MM.1S (cell line): ENCODE data around the gene TAS2R5.
"Not testable (repeated sequence)": the region's sequence is repeated elsewhere in the genome, so short reads cannot be mapped to it uniquely, and the experiment has no call there.

Source experiments
- DNase-seq: peaks from one replicate; pipeline ENCODE4 v3.0.0-alpha.2; 2015
- H2AFZ ChIP-seq: fragments of 300-600 bp; sonication (generic); 2 replicates; pipeline ENCODE4 v1.6.0; 2016; ENCODE audit warnings: antibody characterized with exemption, low read length
- H3F3A ChIP-seq: fragments of 300-600 bp; sonication (generic); 2 replicates; pipeline ENCODE4 v1.6.1; 2016; ENCODE audit warnings: mild to moderate bottlenecking, antibody characterized with exemption, low read length, moderate library complexity, mixed read lengths; ENCODE audit not compliant: insufficient read depth
- H3K27ac ChIP-seq: fragments of 300-600 bp; sonication (generic); 2 replicates; pipeline ENCODE4 v1.5.1; 2016; ENCODE audit warnings: mild to moderate bottlenecking, low read length
- H3K27me3 ChIP-seq: fragments of 300-600 bp; sonication (generic); replicated peaks from 2 replicates; pipeline ENCODE4 v1.6.0; 2016; ENCODE audit warnings: low read length; ENCODE audit not compliant: insufficient read depth
- H3K36me3 ChIP-seq: fragments of 300-600 bp; sonication (generic); replicated peaks from 2 replicates; pipeline ENCODE4 v1.6.1; 2016; ENCODE audit warnings: mild to moderate bottlenecking, low read length, mixed read lengths; ENCODE audit not compliant: insufficient read depth
- H3K4me1 ChIP-seq: fragments of 300-600 bp; sonication (generic); 2 replicates; pipeline ENCODE4 v1.6.1; 2016; ENCODE audit warnings: low read length, mixed read lengths
- H3K4me2 ChIP-seq: fragments of 300-600 bp; sonication (generic); 2 replicates; pipeline ENCODE4 v1.6.0; 2016; ENCODE audit warnings: low read depth, low read length
- H3K4me3 ChIP-seq: fragments of 300-600 bp; sonication (generic); 2 replicates; pipeline ENCODE4 v1.5.1; 2016; ENCODE audit warnings: low read length, mixed read lengths
- H3K79me2 ChIP-seq: fragments of 300-600 bp; sonication (generic); 2 replicates; pipeline ENCODE4 v1.6.1; 2016; ENCODE audit warnings: mixed run types, low read length, mixed read lengths
- H3K9ac ChIP-seq: fragments of 300-600 bp; sonication (generic); 2 replicates; pipeline ENCODE4 v1.6.1; 2016; ENCODE audit warnings: low read length, mixed read lengths
- H3K9me2 ChIP-seq: fragments of 300-600 bp; sonication (generic); replicated peaks from 2 replicates; pipeline ENCODE4 v1.6.1; 2016; ENCODE audit warnings: mild to moderate bottlenecking, low read length, mixed read lengths; ENCODE audit not compliant: insufficient read depth
- H3K9me3 ChIP-seq: fragments of 300-600 bp; sonication (generic); replicated peaks from 2 replicates; pipeline ENCODE4 v1.6.1; 2016; ENCODE audit warnings: mild to moderate bottlenecking, low read length, mixed read lengths; ENCODE audit not compliant: insufficient read depth
- H4K20me1 ChIP-seq: fragments of 300-600 bp; sonication (generic); 2 replicates; pipeline ENCODE4 v1.6.1; 2016; ENCODE audit warnings: mild to moderate bottlenecking, low read length, moderate library complexity, mixed read lengths; ENCODE audit not compliant: insufficient read depth
- EZH2 ChIP-seq: fragments of 300-600 bp; sonication (generic); optimal IDR thresholded peaks from 2 replicates; pipeline ENCODE3; 2017; ENCODE audit warnings: low read depth, mild to moderate bottlenecking, antibody characterized with exemption, low read length, mixed read lengths
- EZH2phosphoT487 ChIP-seq: fragments of 300-600 bp; sonication (generic); IDR thresholded peaks from 2 replicates; pipeline ENCODE4 v1.6.1; 2018; ENCODE audit warnings: antibody characterized with exemption, low read length
- TF ChIP-seq, protein P1 (sequence below): fragments of 300-600 bp; sonication (generic); IDR thresholded peaks from 2 replicates; pipeline ENCODE4 v1.5.1; 2016; ENCODE audit warnings: antibody characterized with exemption, low read length, mixed read lengths

The TAS2R5 gene

DNA sequence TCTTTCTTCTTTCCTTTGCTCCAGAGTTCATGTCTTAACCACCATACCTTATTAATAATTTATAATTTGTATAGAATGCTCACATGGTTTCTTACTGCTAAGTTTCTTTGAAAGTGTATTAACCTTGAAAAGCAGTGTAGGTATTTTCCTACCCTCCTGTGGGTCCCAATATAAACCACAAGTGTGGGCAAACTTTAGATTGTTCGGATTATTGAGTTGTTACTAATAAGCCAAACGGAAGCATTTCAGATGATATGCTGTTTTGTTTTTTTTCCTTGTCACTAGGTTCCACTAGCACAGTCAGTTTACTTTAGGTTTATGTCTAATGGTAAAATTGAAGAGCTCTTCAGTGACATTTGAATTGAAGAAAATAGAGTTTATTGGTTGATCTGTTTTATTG is 41.6 kb upstream of the TAS2R5 start:
- Histone ChIP-seq H3F3A (no peaks in the 10 kb centered on the region; the same call in 1 of the 2 replicates), H3K9me2 (no peaks in the 10 kb centered on the region), H3K4me2 (no peak overlapping the region), H4K20me1 (no peaks in the 10 kb centered on the region), H3K9ac (no peak overlapping the region), H3K79me2 (0 out of 2 replicates have a peak, but pooled peaks cover 5% of the 10 kb centered on the region), H3K4me3 (no peak overlapping the region), H3K36me3 (peaks cover 51% of the 10 kb centered on the region), H3K4me1 (no peaks in the 10 kb centered on the region), H2AFZ (no peak overlapping the region), H3K9me3 (no peaks in the 10 kb centered on the region), H3K27me3 (no peaks in the 10 kb centered on the region), H3K27ac (no peak overlapping the region)
- no peak for DNase-seq
- TF ChIP-seq EZH2phosphoT487 (no peak), EZH2 (no peak)
- TF ChIP-seq, protein P1, sequence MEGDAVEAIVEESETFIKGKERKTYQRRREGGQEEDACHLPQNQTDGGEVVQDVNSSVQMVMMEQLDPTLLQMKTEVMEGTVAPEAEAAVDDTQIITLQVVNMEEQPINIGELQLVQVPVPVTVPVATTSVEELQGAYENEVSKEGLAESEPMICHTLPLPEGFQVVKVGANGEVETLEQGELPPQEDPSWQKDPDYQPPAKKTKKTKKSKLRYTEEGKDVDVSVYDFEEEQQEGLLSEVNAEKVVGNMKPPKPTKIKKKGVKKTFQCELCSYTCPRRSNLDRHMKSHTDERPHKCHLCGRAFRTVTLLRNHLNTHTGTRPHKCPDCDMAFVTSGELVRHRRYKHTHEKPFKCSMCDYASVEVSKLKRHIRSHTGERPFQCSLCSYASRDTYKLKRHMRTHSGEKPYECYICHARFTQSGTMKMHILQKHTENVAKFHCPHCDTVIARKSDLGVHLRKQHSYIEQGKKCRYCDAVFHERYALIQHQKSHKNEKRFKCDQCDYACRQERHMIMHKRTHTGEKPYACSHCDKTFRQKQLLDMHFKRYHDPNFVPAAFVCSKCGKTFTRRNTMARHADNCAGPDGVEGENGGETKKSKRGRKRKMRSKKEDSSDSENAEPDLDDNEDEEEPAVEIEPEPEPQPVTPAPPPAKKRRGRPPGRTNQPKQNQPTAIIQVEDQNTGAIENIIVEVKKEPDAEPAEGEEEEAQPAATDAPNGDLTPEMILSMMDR = no peak

DNA sequence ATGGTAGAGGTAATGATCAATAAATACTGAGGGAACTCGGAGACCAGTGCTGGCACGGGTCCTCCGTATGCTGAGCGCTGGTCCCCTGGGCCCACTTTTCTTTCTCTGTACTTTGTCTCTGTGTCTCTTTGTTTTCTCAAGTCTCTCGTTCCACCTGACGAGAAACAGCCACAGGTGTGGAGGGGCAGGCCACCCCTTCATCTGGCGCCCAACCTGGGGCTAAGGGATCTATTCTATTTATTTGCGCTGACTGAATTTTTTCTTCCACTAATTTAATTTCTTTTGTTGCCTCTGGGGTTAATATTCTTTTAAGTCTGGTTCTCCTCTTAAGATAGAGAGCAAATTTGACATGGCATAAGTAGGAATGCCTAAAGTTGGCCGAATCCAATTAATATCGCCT is 38.1 kb upstream of the TAS2R5 start:
- peaks cover 35% of the 10 kb centered on the region for H3K36me3 ChIP-seq
- DNase-seq = peak; percentile 12
- H3K79me2 ChIP-seq, H3K9me3 ChIP-seq, H3K4me1 ChIP-seq, H3K4me2 ChIP-seq, H4K20me1 ChIP-seq, H3K9ac ChIP-seq, H3K27me3 ChIP-seq, H3K9me2 ChIP-seq, H3K27ac ChIP-seq, H3F3A ChIP-seq, H2AFZ ChIP-seq, H3K4me3 ChIP-seq: not testable (repeated sequence)

DNA sequence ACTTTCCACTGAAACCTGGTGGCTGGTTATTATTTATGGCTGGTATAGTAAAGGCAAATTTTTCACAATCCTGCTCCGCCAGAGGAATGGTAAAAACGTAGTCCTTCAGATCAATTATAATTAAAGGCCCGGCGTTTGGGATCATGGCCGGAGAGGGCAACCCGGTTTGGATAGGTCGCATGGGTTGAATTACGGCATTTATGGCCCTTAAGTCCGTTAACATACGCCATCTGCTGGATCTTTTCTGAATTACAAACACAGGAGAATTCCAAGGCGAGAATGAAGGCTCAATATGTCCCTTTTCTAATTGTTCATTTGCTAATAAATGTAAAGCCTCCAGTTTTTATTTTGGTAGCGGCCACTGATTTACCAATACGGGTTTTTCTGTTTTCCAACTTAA is 37.4 kb upstream of the TAS2R5 start:
- Histone ChIP-seq H3F3A (no peaks in the 10 kb centered on the region), H4K20me1 (no peaks in the 10 kb centered on the region), H3K4me3 (no peak overlapping the region), H3K27me3 (no peaks in the 10 kb centered on the region), H3K79me2 (no peaks in the 10 kb centered on the region), H3K27ac (no peak overlapping the region), H3K4me2 (no peak overlapping the region), H3K9me2 (no peaks in the 10 kb centered on the region), H3K9me3 (no peaks in the 10 kb centered on the region), H3K4me1 (no peaks in the 10 kb centered on the region), H3K9ac (no peak overlapping the region), H3K36me3 (peaks cover 35% of the 10 kb centered on the region), H2AFZ (no peak overlapping the region)
- no peak for TF ChIP-seq EZH2
- TF ChIP-seq, protein P1 = peak; percentile 52
- peak; percentile 20 for DNase-seq

DNA sequence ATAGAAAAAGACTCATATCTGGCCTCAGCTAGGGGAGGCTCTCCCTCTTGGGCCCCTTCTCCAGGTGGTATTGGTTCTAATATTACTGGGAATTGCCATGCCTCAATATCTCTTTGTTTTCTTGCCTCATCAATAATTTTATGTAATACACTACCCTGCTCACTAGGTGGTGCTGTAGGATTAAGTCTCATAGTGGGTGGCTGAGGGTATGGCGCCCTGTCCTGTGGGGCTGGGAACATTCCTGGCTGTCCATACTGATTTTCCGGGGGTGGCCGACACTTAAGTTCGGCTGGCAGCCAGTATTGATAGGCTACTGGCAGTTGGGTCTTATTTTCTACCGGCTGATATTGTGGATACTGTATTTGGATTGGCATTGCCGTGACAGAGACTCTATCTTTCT is 35.1 kb upstream of the TAS2R5 start:
- peaks cover 22% of the 10 kb centered on the region for H3K36me3 ChIP-seq
- DNase-seq = peak; percentile 25
- H2AFZ ChIP-seq = no peak overlapping the region

More for the DNA sequence above, 35.1 kb upstream of the TAS2R5 start:
- H3K27ac ChIP-seq = no peak overlapping the region
- no peaks in the 10 kb centered on the region for H3K9me3 ChIP-seq
- TF ChIP-seq, protein P1 = peak; percentile 69
- TF ChIP-seq EZH2phosphoT487 = no peak
- TF ChIP-seq EZH2 = no peak
- no peaks in the 10 kb centered on the region for H3K79me2 ChIP-seq
- no peak overlapping the region for H3K4me3 ChIP-seq
- H3K4me1 ChIP-seq = no peaks in the 10 kb centered on the region
- H3K4me2 ChIP-seq = no peak overlapping the region
- H3F3A ChIP-seq = no peaks in the 10 kb centered on the region
- no peaks in the 10 kb centered on the region for H4K20me1 ChIP-seq
- H3K9me2 ChIP-seq = no peaks in the 10 kb centered on the region
- H3K9ac ChIP-seq = no peak overlapping the region
- no peaks in the 10 kb centered on the region for H3K27me3 ChIP-seq
